SK-N-SH (cell line): ENCODE measurements around the gene KLC4. TPM values are rescaled to one million over a fixed set of nuclear protein-coding genes. Genes with fewer than 3 reads are reported as not detected.

Experiments
- CTCF ChIA-PET: fragments of 300-600, 350-600 bp; formaldehyde crosslinking; extraction: SDS; loops from one replicate; lab custom pipeline; 2021; lab: Yijun Ruan, JAX
- POLR2A ChIA-PET: fragments of 350-600 bp; sonication (Branson Sonifier 250); formaldehyde crosslinking; extraction: SDS; loops from one replicate; lab custom pipeline; 2020; ENCODE audit warnings: antibody characterized with exemption, inconsistent platforms; lab: Yijun Ruan, JAX
- DNase-seq: peaks from one replicate; pipeline ENCODE4 v3.0.0; 2012
- H2AFZ ChIP-seq: fragments of 200-600 bp; sonication (generic); 2 replicates; pipeline ENCODE4 v1.8.1; 2016; ENCODE audit warnings: antibody characterized with exemption, mild to moderate bottlenecking, low read depth
- H3F3A ChIP-seq: fragments of 200-600 bp; sonication (generic); replicated peaks from 2 replicates; pipeline ENCODE3; 2016; ENCODE audit warnings: antibody characterized with exemption, mild to moderate bottlenecking; ENCODE audit not compliant: insufficient read depth
- H3K27ac ChIP-seq, 2 experiments: fragments of 200-500 bp in 1 of 2; fragments of 200-600 bp in 1 of 2; sonication (Bioruptor generic) in 1 of 2; sonication (generic), shearing (Covaris generic) in 1 of 2; 2 replicates each; pipeline versions ENCODE4 v1.5.1 to v1.6.1; 2014 to 2016; ENCODE audit warnings: low read depth in 2 of 2, inconsistent platforms in 1 of 2, low read length in 1 of 2, mild to moderate bottlenecking in 1 of 2, mixed read lengths in 1 of 2
- H3K27me3 ChIP-seq: fragments of 200-600 bp; sonication (generic), shearing (Covaris generic); 2 replicates; pipeline ENCODE4 v1.6.1; 2016; ENCODE audit warnings: mixed run types; ENCODE audit not compliant: insufficient read depth
- H3K36me3 ChIP-seq, 2 experiments: fragments of 200-500 bp in 1 of 2; fragments of 200-600 bp in 1 of 2; sonication (Bioruptor generic) in 1 of 2; sonication (generic) in 1 of 2; replicated peaks in 1 of 2; 2 replicates each; pipeline versions ENCODE3 to v1.5.1; 2014 to 2016; ENCODE audit warnings: low read length in 1 of 2, mild to moderate bottlenecking in 1 of 2; ENCODE audit not compliant: insufficient read depth in 2 of 2, control insufficient read depth in 1 of 2
- H3K4me1 ChIP-seq, 2 experiments: fragments of 200-500 bp in 1 of 2; fragments of 200-600 bp in 1 of 2; sonication (Bioruptor generic) in 1 of 2; sonication (generic), shearing (Covaris generic) in 1 of 2; 2 replicates each; pipeline versions ENCODE4 v1.5.1 to v1.6.1; 2014 to 2016; ENCODE audit warnings: low read depth in 1 of 2, low read length in 1 of 2, mixed run types in 1 of 2; ENCODE audit not compliant: insufficient read depth in 2 of 2, control insufficient read depth in 1 of 2
- H3K4me2 ChIP-seq: fragments of 200-600 bp; sonication (generic), shearing (Covaris generic); 2 replicates; pipeline ENCODE4 v1.6.1; 2017; ENCODE audit warnings: mixed run types
- H3K4me3 ChIP-seq, 2 experiments: fragments of 200-500 bp in 1 of 2; fragments of 200-600 bp in 1 of 2; sonication (Bioruptor generic) in 1 of 2; sonication (generic), shearing (Covaris generic) in 1 of 2; 2 replicates each; pipeline versions ENCODE4 v1.5.1 to v1.8.1; 2014 to 2016; ENCODE audit warnings: low read depth in 2 of 2, inconsistent platforms in 1 of 2, low read length in 1 of 2, mild to moderate bottlenecking in 1 of 2, mixed read lengths in 1 of 2, moderate library complexity in 1 of 2
- H3K79me2 ChIP-seq: fragments of 200-600 bp; sonication (generic); 2 replicates; pipeline ENCODE4 v1.8.1; 2017; ENCODE audit warnings: mild to moderate bottlenecking; ENCODE audit not compliant: insufficient read depth
- H3K9ac ChIP-seq: fragments of 200-600 bp; sonication (generic); 2 replicates; pipeline ENCODE4 v1.6.1; 2017; ENCODE audit warnings: mixed run types
- H3K9me2 ChIP-seq: fragments of 200-600 bp; sonication (generic); 2 replicates; pipeline ENCODE4 v1.6.1; 2017; ENCODE audit warnings: mixed run types
- H3K9me3 ChIP-seq: fragments of 200-600 bp; sonication (generic); 2 replicates; pipeline ENCODE4 v1.6.1; 2017; ENCODE audit warnings: mixed run types, mild to moderate bottlenecking, moderate library complexity
- H4K20me1 ChIP-seq: fragments of 200-600 bp; sonication (generic); 2 replicates; pipeline ENCODE4 v1.6.1; 2017; ENCODE audit warnings: mild to moderate bottlenecking, mixed run types; ENCODE audit not compliant: insufficient read depth
- CHD2 ChIP-seq: fragments of 150-350 bp; IDR thresholded peaks from 2 replicates; pipeline ENCODE4 v1.6.1; 2018; ENCODE audit warnings: low read length; ENCODE audit not compliant: partially characterized antibody
- CTCF ChIP-seq: fragments of 200-600 bp; sonication (generic); IDR thresholded peaks from 2 replicates; pipeline ENCODE4 v1.6.1; 2017; ENCODE audit warnings: antibody characterized with exemption, mild to moderate bottlenecking, moderate library complexity
- EP300 ChIP-seq, 2 experiments: IDR thresholded peaks; 2 replicates each; pipeline versions ENCODE4 v1.4.0 to v1.6.1; 2012; ENCODE audit warnings: borderline replicate concordance in 1 of 2, low read depth in 1 of 2, low read length in 1 of 2
- EZH2phosphoT487 ChIP-seq: fragments of 200-600 bp; sonication (generic); IDR thresholded peaks from 2 replicates; pipeline ENCODE4 v1.6.1; 2017; ENCODE audit warnings: low read depth, mixed run types, mild to moderate bottlenecking, antibody characterized with exemption, moderate library complexity, borderline replicate concordance
- FOXJ3 ChIP-seq: sonication (generic); formaldehyde crosslinking; IDR thresholded peaks from 2 replicates; pipeline ENCODE4 v1.5.1; 2020; ENCODE audit warnings: mild to moderate bottlenecking, missing genetic modification reagents
- FOXM1 ChIP-seq: IDR thresholded peaks from 2 replicates; pipeline ENCODE4 v1.4.0; 2012; ENCODE audit warnings: low read depth, mild to moderate bottlenecking
- GABPA ChIP-seq: IDR thresholded peaks from 2 replicates; pipeline ENCODE4 v1.4.0; 2012; ENCODE audit warnings: low read depth, mild to moderate bottlenecking
- JUND ChIP-seq: IDR thresholded peaks from 2 replicates; pipeline ENCODE4 v1.4.0; 2012
- MAX ChIP-seq: IDR thresholded peaks from 2 replicates; pipeline ENCODE4 v1.4.0; 2012; ENCODE audit warnings: low read depth
- NRF1 ChIP-seq: IDR thresholded peaks from 2 replicates; pipeline ENCODE4 v1.6.1; 2012; ENCODE audit warnings: low read depth, mild to moderate bottlenecking, low read length
- RFX5 ChIP-seq: IDR thresholded peaks from 2 replicates; pipeline ENCODE4 v1.6.1; 2012; ENCODE audit warnings: mild to moderate bottlenecking, improper control_type of control experiment, low read length
- SMC3 ChIP-seq: IDR thresholded peaks from 2 replicates; pipeline ENCODE4 v1.6.1; 2012; ENCODE audit warnings: low read depth, low read length, improper control_type of control experiment
- TCF12 ChIP-seq: IDR thresholded peaks from 2 replicates; pipeline ENCODE4 v1.4.0; 2012
- USF1 ChIP-seq: IDR thresholded peaks from 2 replicates; pipeline ENCODE4 v1.4.0; 2012; ENCODE audit warnings: low read depth, borderline replicate concordance
- USF2 ChIP-seq: fragments of 150-350 bp; IDR thresholded peaks from 2 replicates; pipeline ENCODE4 v1.6.1; 2017; ENCODE audit warnings: antibody characterized with exemption, low read length, low read depth, borderline replicate concordance
- WGBS: methylation state at CpG from one replicate; pipeline ENCODE4 v1.1.6; 2017; ENCODE audit warnings: low lambda C conversion rate; 5-methylcytosine and 5-hydroxymethylcytosine counted together
- polyA plus RNA-seq, 3 experiments: library from polyadenylated mRNA; depleted of rRNA; stranded (reverse); fragments of >200 nt; gene quantifications; 2 replicates each; pipeline ENCODE4 v1.2.3, GENCODE V29; 2012

KLC4 gene
- polyA plus RNA-seq, 1 of the 3 experiments (the other 2 are of a cell fraction): 17.5 TPM

GRCh38 chr6:43097098-43097489, 37.7 kb downstream of the KLC4 start:
- Histone ChIP-seq H3K9me3 (no peaks in the 10 kb centered on the region), H3K27me3 (no peaks in the 10 kb centered on the region), H3F3A (peaks cover 32% of the 10 kb centered on the region), H3K4me1 (peaks cover 25 to 43% of the 10 kb centered on the region in 2 experiments), H3K9me2 (no peaks in the 10 kb centered on the region), H3K27ac (peak overlapping the region; percentile 64 to 73), H2AFZ (no peak overlapping the region), H3K4me3 (0 out of 4 replicates have a peak overlapping the region, but pooled peaks of 1 of the 2 experiments have one; percentile 8), H3K4me2 (peak overlapping the region; percentile 66), H3K36me3 (peaks cover 0 to 6% of the 10 kb centered on the region in 2 experiments), H4K20me1 (no peaks in the 10 kb centered on the region; the same call in 1 of the 2 replicates), H3K9ac (peak overlapping the region; percentile 16; the same call in 1 of the 2 replicates), H3K79me2 (peaks cover 93% of the 10 kb centered on the region)
- peak; percentile 29 for DNase-seq
- WGBS: 84% methylated on average over 3 of the region's 5 CpGs
- no peak for TF ChIP-seq EP300 (IDR thresholded peaks at IDR 0.05; ENCODE audit: borderline replicate concordance in 1 of 2, low read depth in 1 of 2, low read length in 1 of 2)
- TF ChIP-seq NRF1: no peak
- no peak for TF ChIP-seq JUND
- TF ChIP-seq FOXM1: no peak
- TF ChIP-seq SMC3: no peak
- TF ChIP-seq TCF12: no peak; the same call in 1 of the 2 replicates
- TF ChIP-seq CHD2: no peak
- no peak for TF ChIP-seq USF1
- TF ChIP-seq EZH2phosphoT487: no peak
- no peak; the same call in 1 of the 2 replicates for TF ChIP-seq CTCF
- no peak for TF ChIP-seq GABPA
- no peak for TF ChIP-seq FOXJ3 (CRISPR knock-in tag)
- TF ChIP-seq USF2: no peak
- no peak for TF ChIP-seq MAX
- TF ChIP-seq RFX5: no peak
- ChIA-PET CTCF (interaction anchor here (1.1 to 2.9 kb wide), 3 partner anchors 20 to 46 kb away, joined by 4 to 12 read pairs (median 6); no protein-coding TSS in a partner anchor), POLR2A (no interaction called here)
